ENCODE data around the gene FMN1. TPM values are rescaled to one million over a fixed set of nuclear protein-coding genes. Genes with fewer than 3 reads are reported as not detected.

The FMN1 gene
- total RNA-seq, 1 experiment from 2014 or later: 4.5 TPM

GRCh38 chr15:32767236-32767635 lies 427.3 kb downstream of the FMN1 start:
- Mint-ChIP-seq H3K4me1 (no peaks in the 10 kb centered on the region), H3K27ac (no peak overlapping the region), H3K36me3 (no peaks in the 10 kb centered on the region), H3K4me3 (no peak overlapping the region), H3K27me3 (ENCODE audit: low read depth) (no peaks in the 10 kb centered on the region), H3K9me3 (no peaks in the 10 kb centered on the region)
- ChIA-PET POLR2A (no interaction called here), CTCF (interaction anchor here (1.3 kb wide), 1 partner anchor 116 kb away, joined by 3 read pairs; no protein-coding TSS in a partner anchor)
- no peak for DNase-seq (ENCODE audit: low spot score)
- no peak for ATAC-seq
- TF ChIP-seq ZNF138 (CRISPR knock-in tag; conservative IDR thresholded peaks at IDR 0.05) (no peak), ARID4B (CRISPR knock-in tag; IDR thresholded peaks at IDR 0.05; ENCODE audit: borderline replicate concordance) (no peak), KAT7 (CRISPR knock-in tag; IDR thresholded peaks at IDR 0.05; ENCODE audit: borderline replicate concordance) (no peak), SMAD3 (CRISPR knock-in tag; IDR thresholded peaks at IDR 0.05; ENCODE audit: borderline replicate concordance) (no peak), EMX1 (CRISPR knock-in tag; IDR thresholded peaks at IDR 0.05) (no peak), TP53 (CRISPR knock-in tag; IDR thresholded peaks at IDR 0.05) (no peak), ATF1 (CRISPR knock-in tag; IDR thresholded peaks at IDR 0.05) (no peak), TEAD4 (CRISPR knock-in tag; IDR thresholded peaks at IDR 0.05) (no peak), ETV6 (CRISPR knock-in tag; IDR thresholded peaks at IDR 0.05) (no peak), USF2 (CRISPR knock-in tag; IDR thresholded peaks at IDR 0.05) (no peak), ZNF396 (CRISPR knock-in tag; IDR thresholded peaks at IDR 0.05; ENCODE audit: borderline replicate concordance) (no peak), ELF4 (CRISPR knock-in tag; IDR thresholded peaks at IDR 0.05; ENCODE audit: low read depth) (no peak)
- TF ChIP-seq, protein P1, sequence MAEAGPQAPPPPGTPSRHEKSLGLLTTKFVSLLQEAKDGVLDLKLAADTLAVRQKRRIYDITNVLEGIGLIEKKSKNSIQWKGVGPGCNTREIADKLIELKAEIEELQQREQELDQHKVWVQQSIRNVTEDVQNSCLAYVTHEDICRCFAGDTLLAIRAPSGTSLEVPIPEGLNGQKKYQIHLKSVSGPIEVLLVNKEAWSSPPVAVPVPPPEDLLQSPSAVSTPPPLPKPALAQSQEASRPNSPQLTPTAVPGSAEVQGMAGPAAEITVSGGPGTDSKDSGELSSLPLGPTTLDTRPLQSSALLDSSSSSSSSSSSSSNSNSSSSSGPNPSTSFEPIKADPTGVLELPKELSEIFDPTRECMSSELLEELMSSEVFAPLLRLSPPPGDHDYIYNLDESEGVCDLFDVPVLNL (CRISPR knock-in tag; IDR thresholded peaks at IDR 0.05; ENCODE audit: borderline replicate concordance, low read depth): no peak

DNA sequence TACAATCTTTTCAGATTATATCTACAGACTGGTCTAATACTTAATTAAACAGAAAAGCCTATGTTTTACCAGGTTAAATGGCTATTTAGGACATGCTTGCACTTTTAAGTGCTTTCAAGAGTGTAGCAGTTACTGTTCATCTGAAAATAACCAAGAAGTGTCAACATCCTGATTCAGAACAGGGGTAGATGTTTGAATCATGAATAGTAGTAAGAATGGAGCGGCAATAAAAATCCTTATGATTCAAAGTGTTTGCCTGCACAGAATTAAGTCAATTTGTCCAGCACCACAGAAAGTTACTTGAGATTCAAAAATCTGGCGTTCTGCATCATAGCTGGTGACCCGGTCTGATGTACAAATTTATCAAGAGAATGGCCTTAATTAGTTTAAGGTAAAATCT lies 428.4 kb downstream of the FMN1 start:
- no peak for DNase-seq (ENCODE audit: low spot score)
- POLR2A ChIA-PET: no interaction called here
- ATAC-seq: no peak
- Mint-ChIP-seq H3K36me3 (no peaks in the 10 kb centered on the region), H3K9me3 (no peaks in the 10 kb centered on the region), H3K4me3 (no peak overlapping the region), H3K27me3 (ENCODE audit: low read depth) (no peaks in the 10 kb centered on the region), H3K4me1 (no peaks in the 10 kb centered on the region), H3K27ac (no peak overlapping the region)
- CTCF ChIA-PET: interaction anchor here (1.3 kb wide), 1 partner anchor 115 kb away, joined by 3 read pairs; no protein-coding TSS in a partner anchor
- no peak for TF ChIP-seq ERG (CRISPR knock-in tag; IDR thresholded peaks at IDR 0.05)
- TF ChIP-seq, protein P2, sequence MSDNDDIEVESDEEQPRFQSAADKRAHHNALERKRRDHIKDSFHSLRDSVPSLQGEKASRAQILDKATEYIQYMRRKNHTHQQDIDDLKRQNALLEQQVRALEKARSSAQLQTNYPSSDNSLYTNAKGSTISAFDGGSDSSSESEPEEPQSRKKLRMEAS (CRISPR knock-in tag; IDR thresholded peaks at IDR 0.05): no peak
- TF ChIP-seq IRF1 (CRISPR knock-in tag; IDR thresholded peaks at IDR 0.05): no peak
- TF ChIP-seq GRHL2 (CRISPR knock-in tag; IDR thresholded peaks at IDR 0.05; ENCODE audit: insufficient replicate concordance, severe bottlenecking): no peak
- TF ChIP-seq, protein P3, sequence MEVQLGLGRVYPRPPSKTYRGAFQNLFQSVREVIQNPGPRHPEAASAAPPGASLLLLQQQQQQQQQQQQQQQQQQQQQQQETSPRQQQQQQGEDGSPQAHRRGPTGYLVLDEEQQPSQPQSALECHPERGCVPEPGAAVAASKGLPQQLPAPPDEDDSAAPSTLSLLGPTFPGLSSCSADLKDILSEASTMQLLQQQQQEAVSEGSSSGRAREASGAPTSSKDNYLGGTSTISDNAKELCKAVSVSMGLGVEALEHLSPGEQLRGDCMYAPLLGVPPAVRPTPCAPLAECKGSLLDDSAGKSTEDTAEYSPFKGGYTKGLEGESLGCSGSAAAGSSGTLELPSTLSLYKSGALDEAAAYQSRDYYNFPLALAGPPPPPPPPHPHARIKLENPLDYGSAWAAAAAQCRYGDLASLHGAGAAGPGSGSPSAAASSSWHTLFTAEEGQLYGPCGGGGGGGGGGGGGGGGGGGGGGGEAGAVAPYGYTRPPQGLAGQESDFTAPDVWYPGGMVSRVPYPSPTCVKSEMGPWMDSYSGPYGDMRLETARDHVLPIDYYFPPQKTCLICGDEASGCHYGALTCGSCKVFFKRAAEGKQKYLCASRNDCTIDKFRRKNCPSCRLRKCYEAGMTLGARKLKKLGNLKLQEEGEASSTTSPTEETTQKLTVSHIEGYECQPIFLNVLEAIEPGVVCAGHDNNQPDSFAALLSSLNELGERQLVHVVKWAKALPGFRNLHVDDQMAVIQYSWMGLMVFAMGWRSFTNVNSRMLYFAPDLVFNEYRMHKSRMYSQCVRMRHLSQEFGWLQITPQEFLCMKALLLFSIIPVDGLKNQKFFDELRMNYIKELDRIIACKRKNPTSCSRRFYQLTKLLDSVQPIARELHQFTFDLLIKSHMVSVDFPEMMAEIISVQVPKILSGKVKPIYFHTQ (CRISPR knock-in tag; IDR thresholded peaks at IDR 0.05): no peak
- TF ChIP-seq, protein P4, sequence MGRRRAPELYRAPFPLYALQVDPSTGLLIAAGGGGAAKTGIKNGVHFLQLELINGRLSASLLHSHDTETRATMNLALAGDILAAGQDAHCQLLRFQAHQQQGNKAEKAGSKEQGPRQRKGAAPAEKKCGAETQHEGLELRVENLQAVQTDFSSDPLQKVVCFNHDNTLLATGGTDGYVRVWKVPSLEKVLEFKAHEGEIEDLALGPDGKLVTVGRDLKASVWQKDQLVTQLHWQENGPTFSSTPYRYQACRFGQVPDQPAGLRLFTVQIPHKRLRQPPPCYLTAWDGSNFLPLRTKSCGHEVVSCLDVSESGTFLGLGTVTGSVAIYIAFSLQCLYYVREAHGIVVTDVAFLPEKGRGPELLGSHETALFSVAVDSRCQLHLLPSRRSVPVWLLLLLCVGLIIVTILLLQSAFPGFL (CRISPR knock-in tag; IDR thresholded peaks at IDR 0.05; ENCODE audit: borderline replicate concordance): no peak
- no peak for TF ChIP-seq ZNF425 (CRISPR knock-in tag; conservative IDR thresholded peaks at IDR 0.05)
- no peak for TF ChIP-seq ATF1 (CRISPR knock-in tag; IDR thresholded peaks at IDR 0.05)
